ENCODE measurements around the gene DNAJC1. TPM values are rescaled to one million over a fixed set of nuclear protein-coding genes. Genes with fewer than 3 reads are reported as not detected.

DNAJC1 gene
- total RNA-seq, 1 donor from 2014 or later = 26.1 TPM

DNA sequence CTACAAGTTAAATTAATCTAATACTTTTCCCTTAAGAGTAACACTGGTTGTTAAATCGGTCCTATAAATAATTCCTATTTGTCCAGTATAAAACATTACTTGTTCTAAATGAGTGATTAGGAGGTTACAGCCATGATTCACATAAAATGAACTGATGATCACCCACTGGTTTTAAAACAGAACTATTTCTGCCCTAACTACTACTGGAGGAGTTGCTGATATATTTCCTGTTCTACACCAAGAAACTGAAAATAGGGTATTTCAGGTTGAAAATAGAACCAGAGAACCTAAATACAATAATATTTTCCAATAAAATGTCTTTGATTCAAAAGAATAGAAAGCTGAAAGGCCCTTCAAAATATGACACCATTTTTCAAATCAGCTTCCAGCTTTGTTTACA is 30.9 kb downstream of the DNAJC1 start:
- H3K4me1 ChIP-seq = no peaks in the 10 kb centered on the region
- H3K27me3 ChIP-seq = no peaks in the 10 kb centered on the region
- no peaks in the 10 kb centered on the region for H3K36me3 ChIP-seq
- no peak overlapping the region for H3K27ac ChIP-seq
- DNase-seq (ENCODE audit: low spot score in 2 of 2) = no peak
- no peak overlapping the region for H3K4me3 ChIP-seq
- intact Hi-C loops (cut with DNase I) = no loop called here
- TF ChIP-seq, protein P1, sequence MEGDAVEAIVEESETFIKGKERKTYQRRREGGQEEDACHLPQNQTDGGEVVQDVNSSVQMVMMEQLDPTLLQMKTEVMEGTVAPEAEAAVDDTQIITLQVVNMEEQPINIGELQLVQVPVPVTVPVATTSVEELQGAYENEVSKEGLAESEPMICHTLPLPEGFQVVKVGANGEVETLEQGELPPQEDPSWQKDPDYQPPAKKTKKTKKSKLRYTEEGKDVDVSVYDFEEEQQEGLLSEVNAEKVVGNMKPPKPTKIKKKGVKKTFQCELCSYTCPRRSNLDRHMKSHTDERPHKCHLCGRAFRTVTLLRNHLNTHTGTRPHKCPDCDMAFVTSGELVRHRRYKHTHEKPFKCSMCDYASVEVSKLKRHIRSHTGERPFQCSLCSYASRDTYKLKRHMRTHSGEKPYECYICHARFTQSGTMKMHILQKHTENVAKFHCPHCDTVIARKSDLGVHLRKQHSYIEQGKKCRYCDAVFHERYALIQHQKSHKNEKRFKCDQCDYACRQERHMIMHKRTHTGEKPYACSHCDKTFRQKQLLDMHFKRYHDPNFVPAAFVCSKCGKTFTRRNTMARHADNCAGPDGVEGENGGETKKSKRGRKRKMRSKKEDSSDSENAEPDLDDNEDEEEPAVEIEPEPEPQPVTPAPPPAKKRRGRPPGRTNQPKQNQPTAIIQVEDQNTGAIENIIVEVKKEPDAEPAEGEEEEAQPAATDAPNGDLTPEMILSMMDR (IDR thresholded peaks at IDR 0.05) = no peak
- no peaks in the 10 kb centered on the region for H3K9me3 ChIP-seq

DNA sequence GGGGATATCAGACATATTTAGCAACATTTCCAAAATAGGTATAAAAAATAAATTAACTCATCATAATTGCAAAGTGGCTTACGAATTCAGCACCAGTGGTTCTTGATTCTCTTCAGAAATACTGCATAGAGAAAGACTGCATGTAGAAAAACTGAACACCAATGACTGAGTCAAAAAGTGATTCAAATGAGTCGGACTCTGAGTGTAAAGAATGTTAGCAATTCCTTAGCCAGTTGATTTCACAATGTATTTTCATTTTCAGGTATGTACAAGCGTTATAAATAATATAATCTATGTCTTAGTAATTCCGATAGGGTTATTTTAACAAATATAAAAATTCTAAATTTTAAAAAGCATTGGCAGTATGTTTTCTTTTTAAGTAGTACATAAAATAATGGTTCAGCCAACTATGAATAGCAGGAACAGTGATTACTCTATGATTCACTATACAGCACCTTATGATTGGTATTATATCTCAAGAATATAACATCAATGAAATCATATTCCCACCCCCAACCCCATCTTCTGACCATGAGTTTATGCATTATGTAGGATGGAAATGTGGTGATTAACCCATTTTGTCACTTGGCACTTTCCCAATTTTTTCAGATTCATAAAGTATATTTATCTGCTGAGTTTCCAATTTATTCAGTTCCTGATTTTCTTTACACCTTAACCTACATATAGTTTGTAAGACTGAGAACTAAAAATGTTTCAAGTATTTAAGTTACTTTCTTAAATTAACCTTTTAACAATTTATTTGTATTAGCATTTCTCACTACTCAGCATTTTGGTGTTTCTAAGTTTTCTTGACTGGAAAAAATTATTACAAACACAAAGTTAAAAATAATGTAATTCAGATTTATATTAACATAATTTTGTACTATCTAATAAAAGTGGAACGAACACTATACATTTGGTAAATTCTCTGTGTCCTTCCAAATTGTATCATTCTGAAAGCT is 33.9 kb downstream of the DNAJC1 start:
- intact Hi-C loops (cut with DNase I) = no loop called here
- H3K9me3 ChIP-seq = no peaks in the 10 kb centered on the region
- no peaks in the 10 kb centered on the region for H3K27me3 ChIP-seq
- no peaks in the 10 kb centered on the region for H3K4me1 ChIP-seq
- no peak for DNase-seq (ENCODE audit: low spot score in 2 of 2)
- H3K4me3 ChIP-seq = no peak overlapping the region
- H3K27ac ChIP-seq = no peak overlapping the region
- no peaks in the 10 kb centered on the region for H3K36me3 ChIP-seq
- TF ChIP-seq, protein P1 (IDR thresholded peaks at IDR 0.05) = no peak

DNA sequence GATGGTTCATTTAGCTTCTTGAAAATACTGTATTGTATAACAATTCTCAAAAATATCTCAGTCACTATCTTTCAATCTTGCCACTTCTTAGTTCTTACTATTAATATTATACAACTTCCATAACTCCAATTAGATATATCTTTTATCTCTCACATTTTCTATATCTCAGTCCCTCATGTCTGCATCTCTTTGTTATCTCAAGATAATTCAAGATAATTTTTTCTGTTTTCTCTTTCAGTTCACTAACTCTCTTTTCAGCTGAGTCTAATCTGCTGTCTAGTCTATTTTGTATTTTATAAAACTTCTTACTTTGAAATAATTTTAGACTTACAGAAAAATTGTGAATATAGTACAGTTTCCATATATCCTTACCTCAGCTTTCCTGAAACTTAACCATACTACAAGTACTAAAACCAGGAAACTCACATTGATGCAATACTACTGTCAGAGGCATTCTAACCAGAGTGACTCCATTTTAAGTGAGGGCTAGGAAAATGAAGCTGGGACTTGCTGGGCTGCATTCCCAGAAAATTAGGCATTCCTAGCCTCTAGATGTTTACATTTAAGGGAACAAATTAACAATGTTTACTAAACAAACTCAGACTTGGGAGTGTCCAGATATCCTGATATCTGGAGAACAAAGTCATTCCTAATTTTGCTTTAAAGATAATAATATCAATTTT is 38.4 kb downstream of the DNAJC1 start:
- no peak for DNase-seq (ENCODE audit: low spot score in 2 of 2)
- Histone ChIP-seq H3K9me3 (no peaks in the 10 kb centered on the region), H3K27me3 (no peaks in the 10 kb centered on the region), H3K4me3 (no peak overlapping the region), H3K27ac (no peak overlapping the region), H3K4me1 (no peaks in the 10 kb centered on the region), H3K36me3 (no peaks in the 10 kb centered on the region)
- intact Hi-C loops (cut with DNase I) = no loop called here
- TF ChIP-seq, protein P1 (IDR thresholded peaks at IDR 0.05) = no peak

DNA sequence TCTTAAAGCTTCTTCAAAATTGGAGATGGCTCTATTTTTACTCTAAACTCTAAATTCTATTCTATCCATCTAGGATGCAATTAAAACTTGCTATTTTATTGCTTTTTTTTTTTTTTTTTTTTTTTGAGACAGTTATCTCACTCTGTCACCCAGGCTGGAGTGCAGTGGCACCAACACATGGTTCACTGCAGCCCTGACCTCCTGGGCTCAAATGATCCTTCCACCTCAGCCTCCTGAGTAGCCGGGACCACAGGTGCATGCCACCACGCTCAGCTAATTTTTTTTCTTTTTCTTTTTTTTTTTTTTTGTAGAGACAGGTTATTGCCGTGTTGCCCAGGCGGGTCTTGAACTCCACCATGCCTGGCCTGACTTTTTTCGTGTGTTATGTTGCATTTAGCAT is 41.2 kb downstream of the DNAJC1 start:
- no peaks in the 10 kb centered on the region for H3K36me3 ChIP-seq
- no peaks in the 10 kb centered on the region for H3K9me3 ChIP-seq
- no peak overlapping the region for H3K4me3 ChIP-seq
- no peaks in the 10 kb centered on the region for H3K27me3 ChIP-seq
- no peaks in the 10 kb centered on the region for H3K4me1 ChIP-seq
- no peak overlapping the region for H3K27ac ChIP-seq
- intact Hi-C loops (cut with DNase I) = no loop called here
- DNase-seq (ENCODE audit: low spot score in 2 of 2) = no peak
- TF ChIP-seq, protein P1 (IDR thresholded peaks at IDR 0.05) = no peak

DNA sequence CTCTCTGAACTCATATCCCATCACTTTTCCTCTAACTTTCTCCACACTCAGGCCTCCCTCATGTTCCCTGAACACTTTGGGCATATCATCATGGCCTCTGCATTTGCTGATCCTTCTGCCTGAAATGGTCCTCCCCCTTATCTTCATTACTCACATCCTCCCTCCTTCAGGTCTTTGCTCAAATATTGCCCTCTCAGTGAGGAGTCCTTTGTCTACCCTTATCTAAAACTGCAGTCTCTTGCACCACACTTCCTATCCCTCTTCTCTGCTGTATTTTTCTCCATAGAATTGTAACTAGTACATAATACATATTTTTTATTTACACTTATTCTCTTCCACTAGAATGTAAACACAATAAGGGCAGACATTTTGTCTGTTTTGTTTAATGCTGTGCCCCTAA is 41.7 kb downstream of the DNAJC1 start:
- no peak overlapping the region for H3K4me3 ChIP-seq
- no peaks in the 10 kb centered on the region for H3K36me3 ChIP-seq
- TF ChIP-seq, protein P1 (IDR thresholded peaks at IDR 0.05) = no peak
- no peak for DNase-seq (ENCODE audit: low spot score in 2 of 2)
- H3K27me3 ChIP-seq = no peaks in the 10 kb centered on the region
- H3K9me3 ChIP-seq = no peaks in the 10 kb centered on the region
- no peak overlapping the region for H3K27ac ChIP-seq
- intact Hi-C loops (cut with DNase I) = no loop called here
- no peaks in the 10 kb centered on the region for H3K4me1 ChIP-seq
